G401.6 (cell line): ENCODE results near the gene SUOX.
"Not testable (repeated sequence)": the region's sequence is repeated elsewhere in the genome, so short reads cannot be mapped to it uniquely, and the experiment has no call there.

Experiments
- FAIRE-seq: peaks from 2 replicates; lab custom pipeline; 2012; peaks lifted over from hg19 to GRCh38; lab: Jason Lieb, UNC

The SUOX gene

GRCh38 chr12:55996715-55997534 lies at the start of gene SUOX:
Gene SUOX, plus strand, starts transcription at chr12:55997276. Its CDS starts 4,946 bp downstream, at chr12:56002222.
- FAIRE-seq, result peak; percentile 99

- FAIRE-seq, result no peak
These were observed 41.7 kb upstream of the SUOX start for GRCh38 chr12:55955344-55955743.

GRCh38 chr12:55955800-55956508 lies 41.1 kb upstream of the SUOX start:
- no peak for FAIRE-seq

- FAIRE-seq, result no peak
These were observed 39.8 kb upstream of the SUOX start for GRCh38 chr12:55957106-55957859.

GRCh38 chr12:55963760-55964159 lies 33.3 kb upstream of the SUOX start:
- FAIRE-seq, result no peak

- no peak for FAIRE-seq
These were observed 31.8 kb upstream of the SUOX start for GRCh38 chr12:55965240-55965639.

- no peak for FAIRE-seq
These were observed 31.1 kb upstream of the SUOX start, which contains the start of gene PMEL for GRCh38 chr12:55965941-55966407. Gene PMEL, minus strand, starts transcription at chr12:55966042. Its CDS starts 31 bp downstream, at chr12:55966011.

GRCh38 chr12:55966408-55967281 lies 30.4 kb upstream of the SUOX start, which contains the start of gene CDK2:
Gene CDK2, plus strand, starts transcription at chr12:55966830. Its CDS starts 179 bp downstream, at chr12:55967009.
- peak; percentile 80 for FAIRE-seq

GRCh38 chr12:55969356-55969755 lies 27.7 kb upstream of the SUOX start:
- FAIRE-seq, result no peak

GRCh38 chr12:55970775-55971174 lies 26.3 kb upstream of the SUOX start:
- FAIRE-seq, result no peak

- no peak for FAIRE-seq
These were observed 25.0 kb upstream of the SUOX start for GRCh38 chr12:55972042-55972441.

GRCh38 chr12:55972456-55972855 lies 24.6 kb upstream of the SUOX start:
- no peak for FAIRE-seq

- FAIRE-seq, result no peak
These were observed 24.0 kb upstream of the SUOX start for GRCh38 chr12:55972911-55973598.

GRCh38 chr12:55973599-55974307 lies 23.3 kb upstream of the SUOX start, which contains the start of gene RAB5B:
Gene RAB5B, plus strand, starts transcription at chr12:55974078. Its CDS starts 12,883 bp downstream, at chr12:55986961.
- peak; percentile 99 for FAIRE-seq

GRCh38 chr12:55974308-55974730 lies 22.8 kb upstream of the SUOX start:
- FAIRE-seq, result no peak

- FAIRE-seq, result no peak
These were observed 18.7 kb upstream of the SUOX start for GRCh38 chr12:55978393-55978792.

GRCh38 chr12:55979069-55979468 lies 18.0 kb upstream of the SUOX start:
- FAIRE-seq, result no peak

GRCh38 chr12:55981882-55982281 lies 15.2 kb upstream of the SUOX start:
- FAIRE-seq, result not testable (repeated sequence)

GRCh38 chr12:55982319-55982936 lies 14.6 kb upstream of the SUOX start:
- no peak for FAIRE-seq
